ENCODE measurements around the gene SLC22A7.
"Not testable (repeated sequence)": the region's sequence is repeated elsewhere in the genome, so short reads cannot be mapped to it uniquely, and the experiment has no call there.

The SLC22A7 gene

DNA sequence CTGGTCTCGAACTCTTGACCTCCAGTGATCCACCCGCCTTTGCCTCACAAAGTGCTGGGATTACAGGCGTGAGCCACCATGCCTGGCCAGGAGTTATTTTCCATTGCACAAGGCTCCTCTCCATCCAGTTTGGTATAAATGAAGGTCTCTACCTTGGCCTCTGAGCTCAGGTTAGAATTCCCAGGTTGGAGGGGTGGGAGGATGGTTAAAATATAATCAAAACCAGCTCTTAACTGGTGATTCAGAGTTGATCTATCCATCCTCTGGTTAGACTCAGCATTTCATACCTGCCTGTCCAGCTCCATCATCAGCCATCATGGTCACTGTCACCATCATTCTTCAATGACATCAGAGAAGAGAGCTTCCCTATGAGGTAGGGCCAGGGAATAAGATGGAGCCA lies 2.6 kb upstream of the SLC22A7 start:
- DNase-seq (ENCODE audit: low spot score in 2 of 2) = no peak
- H3K4me3 ChIP-seq = no peak overlapping the region
- H3K36me3 ChIP-seq (replicated peaks) = no peaks in the 10 kb centered on the region
- in situ Hi-C loops (cut with MboI; ENCODE audit: low sequenced_read_pairs) = no loop called here
- H3K27me3 ChIP-seq (ENCODE audit: low read depth) = no peaks in the 10 kb centered on the region; the same call in 1 of the 2 replicates
- H3K4me1 ChIP-seq = no peaks in the 10 kb centered on the region
- H3K9me3 ChIP-seq = no peaks in the 10 kb centered on the region

DNA sequence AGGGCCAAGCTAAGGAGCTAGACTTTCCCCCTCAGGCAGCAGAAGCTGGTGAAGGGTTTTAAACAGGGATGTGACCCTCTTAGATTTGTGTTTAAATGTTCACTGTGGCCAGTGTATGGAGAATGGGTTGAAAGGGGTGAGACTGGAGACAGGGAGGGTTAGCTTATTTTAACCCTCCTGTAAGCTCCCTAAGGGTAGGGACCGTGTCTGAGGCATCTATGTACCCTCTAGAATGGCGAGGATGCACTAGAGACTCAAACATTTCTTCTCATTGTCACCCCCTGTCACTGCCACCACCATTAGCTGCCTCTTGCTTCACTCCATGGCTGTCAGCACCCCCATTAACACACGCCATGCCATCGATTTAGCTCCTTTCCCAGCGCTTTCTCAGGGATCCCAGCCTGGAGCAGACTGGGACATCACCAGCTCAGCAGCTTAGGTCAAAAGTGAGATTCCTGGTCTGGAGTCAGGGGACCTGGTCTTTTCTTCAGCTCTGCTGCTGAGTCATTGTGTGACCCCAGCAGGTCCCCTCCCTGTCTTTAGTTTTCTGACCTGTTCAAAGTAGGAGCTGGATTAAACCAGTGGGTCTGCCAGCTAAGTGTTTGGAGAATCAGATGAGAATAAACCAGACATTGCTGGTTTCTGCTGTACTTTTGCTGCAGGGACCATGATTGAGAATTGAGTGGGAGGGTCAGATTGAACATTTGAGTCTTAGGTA lies 1.1 kb upstream of the SLC22A7 start:
- in situ Hi-C loops (cut with MboI; ENCODE audit: low sequenced_read_pairs) = no loop called here
- Histone ChIP-seq H3K27me3 (ENCODE audit: low read depth) (no peaks in the 10 kb centered on the region), H3K9me3 (no peaks in the 10 kb centered on the region), H3K4me3 (no peak overlapping the region), H3K4me1 (no peaks in the 10 kb centered on the region), H3K36me3 (replicated peaks) (no peaks in the 10 kb centered on the region)
- DNase-seq (ENCODE audit: low spot score in 2 of 2) = peak in 1 of 2 experiments; percentile 5

DNA sequence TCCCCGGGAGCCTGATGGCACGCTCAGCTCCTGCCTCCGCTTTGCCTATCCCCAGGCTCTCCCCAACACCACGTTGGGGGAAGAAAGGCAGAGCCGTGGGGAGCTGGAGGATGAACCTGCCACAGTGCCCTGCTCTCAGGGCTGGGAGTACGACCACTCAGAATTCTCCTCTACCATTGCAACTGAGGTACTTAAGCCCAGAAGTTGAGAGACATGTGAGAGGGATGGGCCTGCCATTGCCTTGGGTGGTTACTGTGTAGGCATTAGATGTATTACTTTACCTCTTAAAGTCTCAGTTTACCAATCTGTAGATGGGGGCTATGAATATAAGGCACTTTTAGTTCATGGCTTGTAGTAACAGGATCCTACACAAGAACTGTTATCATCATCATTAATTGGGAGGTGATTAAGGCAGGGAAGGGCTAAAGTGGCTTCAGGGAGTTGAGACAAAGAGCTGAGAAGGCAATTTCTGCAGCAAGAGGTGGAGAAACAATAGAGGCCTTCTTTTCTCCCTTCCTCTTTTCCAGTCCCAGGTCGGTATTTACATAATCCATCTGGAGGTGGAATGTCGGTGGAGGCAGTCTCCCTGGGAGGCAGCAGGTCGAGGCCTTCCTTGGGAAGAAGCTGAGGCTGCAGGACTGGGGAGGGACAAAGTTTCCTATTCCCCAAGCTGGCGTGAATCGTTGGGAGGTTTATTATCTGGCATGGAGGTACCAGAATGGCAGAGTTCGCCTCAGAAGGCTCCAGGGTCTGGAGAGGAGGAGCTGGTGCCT lies 691 bp downstream of the SLC22A7 start:
- no peaks in the 10 kb centered on the region for H3K36me3 ChIP-seq (replicated peaks)
- no peak for DNase-seq (ENCODE audit: low spot score in 2 of 2)
- no peaks in the 10 kb centered on the region for H3K27me3 ChIP-seq (ENCODE audit: low read depth)
- no peaks in the 10 kb centered on the region for H3K4me1 ChIP-seq
- H3K9me3 ChIP-seq = no peaks in the 10 kb centered on the region
- H3K4me3 ChIP-seq = no peak overlapping the region
- in situ Hi-C loops (cut with MboI; ENCODE audit: low sequenced_read_pairs) = no loop called here

DNA sequence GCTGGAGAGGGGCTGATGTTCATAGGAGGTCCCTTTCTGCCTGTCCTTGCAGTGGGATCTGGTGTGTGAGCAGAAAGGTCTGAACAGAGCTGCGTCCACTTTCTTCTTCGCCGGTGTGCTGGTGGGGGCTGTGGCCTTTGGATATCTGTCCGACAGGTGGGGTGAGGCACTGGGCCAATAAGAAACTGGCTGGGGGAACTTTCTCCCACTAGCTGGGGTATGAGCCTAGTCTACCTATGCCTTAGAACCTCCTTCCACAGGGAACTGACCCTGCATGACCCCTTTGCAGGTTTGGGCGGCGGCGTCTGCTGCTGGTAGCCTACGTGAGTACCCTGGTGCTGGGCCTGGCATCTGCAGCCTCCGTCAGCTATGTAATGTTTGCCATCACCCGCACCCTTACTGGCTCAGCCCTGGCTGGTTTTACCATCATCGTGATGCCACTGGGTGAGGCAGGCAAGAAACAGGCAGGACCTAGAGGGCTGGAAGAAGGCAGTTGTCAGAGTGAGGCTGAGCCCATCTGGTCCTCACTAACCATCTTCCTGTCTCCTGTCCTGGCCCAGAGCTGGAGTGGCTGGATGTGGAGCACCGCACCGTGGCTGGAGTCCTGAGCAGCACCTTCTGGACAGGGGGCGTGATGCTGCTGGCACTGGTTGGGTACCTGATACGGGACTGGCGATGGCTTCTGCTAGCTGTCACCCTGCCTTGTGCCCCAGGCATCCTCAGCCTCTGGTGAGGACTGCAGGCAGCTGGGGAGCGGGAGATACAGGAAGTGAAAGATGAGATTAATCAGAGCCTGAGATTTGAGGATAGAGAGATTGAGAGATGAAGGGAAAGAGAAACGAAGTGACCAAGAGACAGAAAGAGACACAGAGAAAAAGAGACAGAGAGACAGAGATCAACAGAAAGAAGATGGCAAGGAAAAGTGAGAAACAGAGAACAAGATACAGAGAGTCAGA lies 1.6 kb downstream of the SLC22A7 start:
- Histone ChIP-seq H3K27me3 (ENCODE audit: low read depth) (no peaks in the 10 kb centered on the region), H3K4me3 (no peak overlapping the region), H3K4me1 (no peaks in the 10 kb centered on the region), H3K9me3 (no peaks in the 10 kb centered on the region), H3K36me3 (replicated peaks) (no peaks in the 10 kb centered on the region)
- DNase-seq (ENCODE audit: low spot score in 2 of 2) = no peak
- in situ Hi-C loops (cut with MboI; ENCODE audit: low sequenced_read_pairs) = no loop called here

DNA sequence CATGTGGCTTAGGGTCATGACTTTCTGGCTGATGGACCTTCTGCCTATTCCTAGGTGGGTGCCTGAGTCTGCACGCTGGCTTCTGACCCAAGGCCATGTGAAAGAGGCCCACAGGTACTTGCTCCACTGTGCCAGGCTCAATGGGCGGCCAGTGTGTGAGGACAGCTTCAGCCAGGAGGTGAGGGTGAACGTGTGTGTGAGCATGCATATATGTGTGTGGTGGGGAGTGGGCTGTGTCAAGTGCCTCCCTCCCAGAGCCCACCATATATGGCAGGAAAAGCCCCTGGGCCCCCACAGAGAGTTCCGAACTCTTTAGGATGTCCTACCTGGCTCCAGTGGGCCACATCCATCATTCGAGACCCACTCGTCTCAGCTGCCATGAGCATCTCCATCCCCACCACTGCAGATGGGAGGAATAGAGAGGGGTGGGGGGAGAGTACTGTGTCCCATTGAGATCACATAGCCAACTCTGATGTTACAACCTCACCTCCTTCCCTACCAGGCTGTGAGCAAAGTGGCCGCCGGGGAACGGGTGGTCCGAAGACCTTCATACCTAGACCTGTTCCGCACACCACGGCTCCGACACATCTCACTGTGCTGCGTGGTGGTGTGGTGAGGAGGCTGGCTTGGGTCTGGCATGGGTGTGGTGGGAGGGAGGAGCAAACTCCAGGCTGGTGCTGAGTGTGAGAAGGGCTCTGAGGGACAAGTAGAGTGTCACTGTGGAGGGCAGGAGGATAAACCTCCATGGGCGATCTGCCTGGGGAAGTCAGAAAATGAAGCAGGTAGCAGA lies 3.2 kb downstream of the SLC22A7 start:
- no peaks in the 10 kb centered on the region for H3K4me1 ChIP-seq
- DNase-seq (ENCODE audit: low spot score in 2 of 2) = no peak
- in situ Hi-C loops (cut with MboI; ENCODE audit: low sequenced_read_pairs) = no loop called here
- no peaks in the 10 kb centered on the region for H3K9me3 ChIP-seq
- no peaks in the 10 kb centered on the region for H3K27me3 ChIP-seq (ENCODE audit: low read depth)
- no peaks in the 10 kb centered on the region for H3K36me3 ChIP-seq (replicated peaks)
- no peak overlapping the region for H3K4me3 ChIP-seq

DNA sequence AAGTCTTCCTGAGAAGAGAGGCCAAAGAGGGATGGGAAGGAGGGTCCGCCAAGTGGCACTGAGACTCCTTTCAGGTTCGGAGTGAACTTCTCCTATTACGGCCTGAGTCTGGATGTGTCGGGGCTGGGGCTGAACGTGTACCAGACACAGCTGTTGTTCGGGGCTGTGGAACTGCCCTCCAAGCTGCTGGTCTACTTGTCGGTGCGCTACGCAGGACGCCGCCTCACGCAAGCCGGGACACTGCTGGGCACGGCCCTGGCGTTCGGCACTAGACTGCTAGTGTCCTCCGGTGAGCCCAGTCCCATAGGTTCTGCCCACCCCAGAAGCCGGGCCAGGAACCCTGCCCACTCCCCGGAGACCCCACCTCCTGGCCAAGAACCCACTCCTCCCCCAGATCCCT lies 4.1 kb downstream of the SLC22A7 start:
- no peaks in the 10 kb centered on the region for H3K27me3 ChIP-seq (ENCODE audit: low read depth)
- no peak for DNase-seq (ENCODE audit: low spot score in 2 of 2)
- H3K4me1 ChIP-seq = no peaks in the 10 kb centered on the region
- H3K36me3 ChIP-seq (replicated peaks) = no peaks in the 10 kb centered on the region
- in situ Hi-C loops (cut with MboI; ENCODE audit: low sequenced_read_pairs) = no loop called here
- H3K9me3 ChIP-seq = no peaks in the 10 kb centered on the region
- no peak overlapping the region for H3K4me3 ChIP-seq

DNA sequence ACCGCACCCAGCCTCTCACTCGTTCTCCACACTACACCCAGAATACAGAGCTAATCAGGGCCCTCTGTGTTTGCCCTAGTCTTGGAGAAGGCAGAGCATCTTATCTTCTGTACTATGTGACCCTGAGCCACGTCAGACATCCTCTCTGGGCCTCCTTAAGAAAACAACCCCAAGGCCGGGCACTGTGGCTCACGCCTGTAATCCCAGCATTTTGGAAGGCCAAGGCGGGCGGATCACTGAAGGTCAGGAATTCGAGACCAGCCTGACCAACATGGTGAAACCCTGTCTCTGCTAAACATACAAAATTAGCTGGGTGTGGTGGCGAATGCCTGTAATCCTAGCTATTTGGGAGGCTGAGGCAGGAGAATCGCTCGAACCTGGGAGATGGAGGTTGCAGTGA lies 4.9 kb downstream of the SLC22A7 start:
- H3K36me3 ChIP-seq (replicated peaks); in situ Hi-C loops (cut with MboI; ENCODE audit: low sequenced_read_pairs); H3K27me3 ChIP-seq (ENCODE audit: low read depth); H3K4me3 ChIP-seq; DNase-seq (ENCODE audit: low spot score in 2 of 2); H3K4me1 ChIP-seq; H3K9me3 ChIP-seq: not testable (repeated sequence)

DNA sequence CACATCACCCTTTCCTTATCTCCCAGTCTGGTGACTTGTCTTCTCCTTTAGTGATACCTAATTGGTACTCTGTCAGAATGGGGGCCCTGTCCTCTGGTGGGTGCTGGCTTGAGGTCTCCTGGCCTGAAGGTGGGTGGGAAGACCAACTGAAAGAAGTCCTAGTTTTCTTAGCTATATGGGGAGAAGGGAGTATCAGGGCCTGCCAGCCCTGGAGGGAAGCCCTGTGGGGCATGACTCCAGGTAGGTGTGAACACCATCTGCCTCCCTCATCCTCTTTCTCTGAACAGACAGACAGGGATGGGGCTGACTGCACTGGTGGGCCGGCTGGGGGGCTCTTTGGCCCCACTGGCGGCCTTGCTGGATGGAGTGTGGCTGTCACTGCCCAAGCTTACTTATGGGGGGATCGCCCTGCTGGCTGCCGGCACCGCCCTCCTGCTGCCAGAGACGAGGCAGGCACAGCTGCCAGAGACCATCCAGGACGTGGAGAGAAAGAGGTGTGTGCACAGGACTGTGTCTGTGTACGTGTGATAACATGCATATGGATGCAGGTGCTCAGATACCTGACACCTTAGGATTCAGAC lies 5.8 kb downstream of the SLC22A7 start:
- Histone ChIP-seq H3K27me3 (ENCODE audit: low read depth) (no peaks in the 10 kb centered on the region), H3K4me1 (peaks cover 7% of the 10 kb centered on the region), H3K9me3 (no peaks in the 10 kb centered on the region), H3K36me3 (replicated peaks) (no peaks in the 10 kb centered on the region), H3K4me3 (no peak overlapping the region)
- no peak for DNase-seq (ENCODE audit: low spot score in 2 of 2)
- in situ Hi-C loops (cut with MboI; ENCODE audit: low sequenced_read_pairs) = no loop called here

DNA sequence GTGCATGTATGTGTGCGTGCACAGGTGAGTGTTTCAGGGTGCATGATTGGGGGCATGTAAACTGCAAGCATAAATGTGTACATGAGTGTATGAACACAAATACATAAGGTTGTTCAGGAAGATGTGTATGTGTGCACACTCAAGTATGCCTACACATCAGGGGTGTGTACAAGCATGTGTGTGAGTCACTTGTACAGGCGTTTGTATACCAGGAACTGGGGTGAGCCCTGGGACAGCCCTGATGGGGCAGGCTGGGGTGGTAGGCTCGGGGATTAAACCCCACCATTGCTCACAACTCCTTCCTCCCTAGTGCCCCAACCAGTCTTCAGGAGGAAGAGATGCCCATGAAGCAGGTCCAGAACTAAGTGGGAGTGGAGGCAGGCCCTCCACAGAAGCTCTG lies 6.3 kb downstream of the SLC22A7 start:
- in situ Hi-C loops (cut with MboI; ENCODE audit: low sequenced_read_pairs) = no loop called here
- Histone ChIP-seq H3K27me3 (ENCODE audit: low read depth) (no peaks in the 10 kb centered on the region), H3K36me3 (replicated peaks) (no peaks in the 10 kb centered on the region), H3K9me3 (no peaks in the 10 kb centered on the region), H3K4me3 (no peak overlapping the region), H3K4me1 (peaks cover 12% of the 10 kb centered on the region)
- no peak for DNase-seq (ENCODE audit: low spot score in 2 of 2)

DNA sequence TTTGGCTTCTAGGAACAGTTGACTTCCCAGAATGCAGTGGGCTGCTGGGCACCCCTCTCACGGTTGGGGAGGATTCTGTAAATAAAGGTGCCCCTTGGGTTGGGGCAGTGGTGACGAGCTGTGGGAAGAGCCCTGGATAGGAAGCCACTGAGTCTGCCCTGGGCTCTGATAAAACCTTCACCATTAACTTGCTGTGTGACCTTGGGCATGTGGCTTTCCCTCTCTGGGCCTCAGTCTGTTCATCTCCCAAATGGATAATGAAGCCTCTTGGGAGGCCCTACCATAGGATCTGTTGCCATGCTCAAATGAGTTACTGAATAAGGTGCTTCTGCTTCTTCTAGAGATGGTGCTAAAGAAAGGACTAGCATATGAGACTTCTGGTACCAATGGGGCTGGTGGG lies 6.8 kb downstream of the SLC22A7 start:
- in situ Hi-C loops (cut with MboI; ENCODE audit: low sequenced_read_pairs) = no loop called here
- peaks cover 15% of the 10 kb centered on the region for H3K4me1 ChIP-seq
- H3K27me3 ChIP-seq (ENCODE audit: low read depth) = no peaks in the 10 kb centered on the region
- no peaks in the 10 kb centered on the region for H3K9me3 ChIP-seq
- no peak for DNase-seq (ENCODE audit: low spot score in 2 of 2)
- H3K4me3 ChIP-seq = no peak overlapping the region
- no peaks in the 10 kb centered on the region for H3K36me3 ChIP-seq (replicated peaks)

DNA sequence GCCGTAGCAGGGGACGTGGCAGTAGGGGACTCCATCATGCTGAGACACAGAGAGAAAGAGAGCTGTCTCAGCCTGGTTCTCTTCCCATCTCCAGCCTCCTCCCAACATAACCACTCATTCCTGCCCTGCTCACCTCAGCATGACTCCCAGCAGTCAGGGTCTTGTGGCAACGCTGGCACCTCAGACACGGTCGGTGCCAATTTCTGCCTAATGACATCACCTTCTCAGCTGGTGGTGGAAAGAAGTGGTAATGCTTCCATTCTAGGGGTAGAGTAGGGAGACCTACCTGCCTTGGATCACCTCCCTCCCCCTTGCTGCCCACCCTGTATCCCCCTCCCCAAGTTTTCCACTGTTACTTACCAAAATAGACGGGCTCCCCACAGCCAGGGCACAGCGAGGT lies 8.0 kb downstream of the SLC22A7 start:
- no peaks in the 10 kb centered on the region for H3K9me3 ChIP-seq

DNA sequence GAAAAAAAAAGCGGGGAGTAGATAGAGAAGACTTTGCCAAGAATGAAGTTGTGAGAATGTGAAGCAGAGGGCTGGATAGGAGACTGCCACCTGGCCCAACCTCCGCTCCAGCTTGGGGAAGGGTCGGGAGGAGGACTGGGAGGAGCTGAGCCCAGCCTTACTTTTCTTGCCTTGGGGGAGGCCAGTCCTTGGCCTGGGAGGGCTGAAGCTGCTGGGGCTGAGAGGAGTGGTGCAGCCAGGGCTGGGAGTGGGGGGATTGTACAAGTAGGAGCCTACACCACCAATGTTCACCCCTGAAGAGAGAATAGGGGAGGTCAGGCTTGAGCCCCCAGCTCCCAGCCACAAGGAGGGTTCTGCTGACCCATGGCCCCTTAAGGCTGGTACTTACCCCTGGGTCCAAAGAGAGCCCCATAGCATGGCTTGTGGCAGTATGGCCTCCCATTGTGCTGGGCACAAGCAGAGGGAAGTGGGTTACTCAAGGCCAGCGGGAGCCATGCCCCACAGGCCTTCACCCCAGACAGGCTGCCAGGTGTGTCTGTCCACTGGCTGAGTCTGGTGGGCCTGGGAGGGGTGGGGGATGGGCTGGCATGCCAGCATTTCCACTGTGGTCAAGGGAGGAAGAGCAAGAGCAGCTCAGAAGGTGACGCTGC lies 9.5 kb downstream of the SLC22A7 start:
- Histone ChIP-seq H3K4me1 (peaks cover 21% of the 10 kb centered on the region), H3K9me3 (no peaks in the 10 kb centered on the region), H3K27me3 (ENCODE audit: low read depth) (no peaks in the 10 kb centered on the region), H3K4me3 (peak overlapping the region; percentile 36; the same call in 1 of the 2 replicates), H3K36me3 (replicated peaks) (no peaks in the 10 kb centered on the region)
- DNase-seq (ENCODE audit: low spot score in 2 of 2) = no peak
- in situ Hi-C loops (cut with MboI; ENCODE audit: low sequenced_read_pairs) = no loop called here

More for the DNA sequence above, 8.0 kb downstream of the SLC22A7 start:
- Histone ChIP-seq H3K27me3 (ENCODE audit: low read depth) (no peaks in the 10 kb centered on the region), H3K4me3 (no peak overlapping the region), H3K36me3 (replicated peaks) (no peaks in the 10 kb centered on the region), H3K4me1 (peaks cover 21% of the 10 kb centered on the region)
- in situ Hi-C loops (cut with MboI; ENCODE audit: low sequenced_read_pairs) = no loop called here
- no peak for DNase-seq (ENCODE audit: low spot score in 2 of 2)

All from HAP-1 (cell line).